ENCODE results near the gene SRF. TPM values are rescaled to one million over a fixed set of nuclear protein-coding genes. Genes with fewer than 3 reads are reported as not detected.

SRF gene
- total RNA-seq, 1 donor, result 43.6 TPM

DNA sequence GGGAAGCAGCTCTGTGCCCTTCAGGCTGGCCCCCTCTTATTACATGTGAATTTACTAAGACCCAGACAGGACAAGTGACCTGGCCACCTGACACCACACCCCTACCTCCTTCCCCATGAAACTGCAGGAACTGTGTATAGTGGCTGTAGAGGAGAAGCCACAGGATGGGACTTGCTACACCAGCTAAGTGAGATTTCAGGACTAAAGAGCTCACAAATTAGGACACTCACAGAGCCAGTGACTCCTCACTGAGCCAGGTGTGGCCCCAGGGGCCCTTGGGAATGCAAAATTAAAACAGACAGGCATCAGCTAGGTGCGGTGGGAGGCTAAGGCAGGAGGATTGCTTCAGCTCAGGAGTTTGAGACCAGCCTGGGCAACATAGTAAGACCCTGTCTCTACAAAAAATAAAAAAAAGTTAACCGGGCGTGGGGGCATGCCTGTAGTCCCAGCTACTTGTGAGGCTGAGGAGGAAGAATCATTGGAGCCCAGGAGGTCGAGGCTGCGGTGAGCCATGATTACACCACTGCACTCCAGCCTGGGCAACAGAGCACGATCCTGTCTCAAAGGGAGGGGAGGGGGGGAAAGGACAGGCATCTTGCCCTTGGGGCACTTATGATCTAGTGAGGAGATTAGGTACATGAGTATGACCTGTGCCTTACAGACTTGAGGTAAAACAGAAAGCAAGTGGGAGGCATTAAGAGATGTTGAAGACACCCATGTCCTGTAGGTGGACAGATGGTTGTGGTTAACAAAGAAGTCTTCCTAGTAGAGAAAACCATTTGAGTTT lies 23.2 kb upstream of the SRF start:
- no peak for DNase-seq (ENCODE audit: low read depth)
- no peak overlapping the region for H3K4me3 ChIP-seq (ENCODE audit: low read depth, low read length)
- TF ChIP-seq, protein P1, sequence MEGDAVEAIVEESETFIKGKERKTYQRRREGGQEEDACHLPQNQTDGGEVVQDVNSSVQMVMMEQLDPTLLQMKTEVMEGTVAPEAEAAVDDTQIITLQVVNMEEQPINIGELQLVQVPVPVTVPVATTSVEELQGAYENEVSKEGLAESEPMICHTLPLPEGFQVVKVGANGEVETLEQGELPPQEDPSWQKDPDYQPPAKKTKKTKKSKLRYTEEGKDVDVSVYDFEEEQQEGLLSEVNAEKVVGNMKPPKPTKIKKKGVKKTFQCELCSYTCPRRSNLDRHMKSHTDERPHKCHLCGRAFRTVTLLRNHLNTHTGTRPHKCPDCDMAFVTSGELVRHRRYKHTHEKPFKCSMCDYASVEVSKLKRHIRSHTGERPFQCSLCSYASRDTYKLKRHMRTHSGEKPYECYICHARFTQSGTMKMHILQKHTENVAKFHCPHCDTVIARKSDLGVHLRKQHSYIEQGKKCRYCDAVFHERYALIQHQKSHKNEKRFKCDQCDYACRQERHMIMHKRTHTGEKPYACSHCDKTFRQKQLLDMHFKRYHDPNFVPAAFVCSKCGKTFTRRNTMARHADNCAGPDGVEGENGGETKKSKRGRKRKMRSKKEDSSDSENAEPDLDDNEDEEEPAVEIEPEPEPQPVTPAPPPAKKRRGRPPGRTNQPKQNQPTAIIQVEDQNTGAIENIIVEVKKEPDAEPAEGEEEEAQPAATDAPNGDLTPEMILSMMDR (IDR thresholded peaks at IDR 0.05; ENCODE audit: insufficient read depth, low read depth, low read length), result no peak

DNA sequence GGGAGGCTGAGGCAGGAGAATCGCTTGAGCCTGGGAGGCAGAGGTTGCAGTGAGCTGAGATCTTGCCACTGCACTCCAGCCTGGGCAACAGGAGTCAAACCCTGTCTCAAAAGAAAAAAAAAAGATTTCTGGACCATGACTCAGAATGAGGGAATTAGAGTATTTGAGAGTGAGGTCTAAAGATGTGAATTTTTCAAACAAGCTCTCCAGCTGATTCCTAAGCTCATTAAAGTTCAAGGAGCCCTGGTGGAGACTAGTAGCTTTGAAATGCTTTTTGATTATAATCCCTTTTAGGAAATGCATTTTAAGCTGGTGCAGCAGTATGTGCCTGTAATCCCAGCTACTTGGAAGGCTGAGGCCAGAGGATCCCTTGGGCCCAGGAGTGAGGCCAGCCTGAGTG lies 21.8 kb upstream of the SRF start:
- DNase-seq (ENCODE audit: low read depth), result no peak

DNA sequence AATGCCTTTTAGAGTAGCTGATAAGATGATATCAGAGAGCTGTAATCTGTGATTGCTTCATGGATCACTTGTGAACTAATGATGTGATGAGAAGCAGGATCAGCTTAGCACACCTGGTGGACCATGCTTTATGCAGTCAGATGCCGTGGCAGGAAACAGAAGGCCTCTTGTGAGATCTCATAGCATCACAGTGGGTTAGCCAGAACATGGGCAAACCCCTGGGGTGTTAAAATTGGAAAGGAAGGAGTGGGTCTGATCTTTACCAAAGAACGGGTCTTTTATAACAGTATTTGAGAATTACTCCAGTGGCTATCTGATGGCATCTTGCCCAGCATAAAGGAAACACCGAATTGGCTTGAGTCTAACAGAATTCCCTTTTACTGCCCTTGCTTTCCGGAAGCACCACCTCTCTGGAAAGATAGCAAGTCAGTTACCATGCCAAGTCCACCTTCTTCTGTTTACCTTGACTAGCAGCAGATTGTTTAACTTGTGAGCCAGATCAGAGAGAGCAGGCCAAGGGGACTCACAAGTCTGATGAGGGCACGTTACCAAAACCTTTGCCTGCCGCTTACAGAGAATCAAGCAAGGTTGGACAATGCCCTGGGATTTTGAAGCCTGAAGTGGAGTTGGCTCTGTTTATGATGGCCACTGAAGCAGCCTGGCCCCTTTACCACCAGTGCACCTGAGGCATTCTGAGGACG lies 20.9 kb upstream of the SRF start:
- TF ChIP-seq, protein P1 (IDR thresholded peaks at IDR 0.05; ENCODE audit: insufficient read depth, low read depth, low read length), result no peak
- DNase-seq (ENCODE audit: low read depth), result no peak
- H3K4me3 ChIP-seq (ENCODE audit: low read depth, low read length), result no peak overlapping the region

More for the DNA sequence above, 21.8 kb upstream of the SRF start:
- no peak overlapping the region for H3K4me3 ChIP-seq (ENCODE audit: low read depth, low read length)
- TF ChIP-seq, protein P1 (IDR thresholded peaks at IDR 0.05; ENCODE audit: insufficient read depth, low read depth, low read length), result no peak

DNA sequence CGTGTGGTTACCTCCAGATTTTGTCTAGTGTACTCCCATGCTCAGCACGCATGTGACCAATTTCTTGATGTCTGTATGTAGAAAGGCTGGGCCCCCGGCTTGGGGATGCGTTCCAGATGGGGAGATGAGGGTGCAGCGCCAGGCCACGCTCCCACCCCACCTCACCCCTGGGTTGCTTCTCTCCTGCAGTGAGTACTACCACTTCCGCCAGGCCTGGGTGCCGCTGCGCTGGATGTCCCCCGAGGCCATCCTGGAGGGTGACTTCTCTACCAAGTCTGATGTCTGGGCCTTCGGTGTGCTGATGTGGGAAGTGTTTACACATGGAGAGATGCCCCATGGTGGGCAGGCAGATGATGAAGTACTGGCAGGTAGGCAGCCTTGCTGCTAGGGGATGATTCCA lies 11.5 kb upstream of the SRF start:
- TF ChIP-seq, protein P1 (IDR thresholded peaks at IDR 0.05; ENCODE audit: insufficient read depth, low read depth, low read length), result no peak
- no peak overlapping the region for H3K4me3 ChIP-seq (ENCODE audit: low read depth, low read length)
- no peak for DNase-seq (ENCODE audit: low read depth)

DNA sequence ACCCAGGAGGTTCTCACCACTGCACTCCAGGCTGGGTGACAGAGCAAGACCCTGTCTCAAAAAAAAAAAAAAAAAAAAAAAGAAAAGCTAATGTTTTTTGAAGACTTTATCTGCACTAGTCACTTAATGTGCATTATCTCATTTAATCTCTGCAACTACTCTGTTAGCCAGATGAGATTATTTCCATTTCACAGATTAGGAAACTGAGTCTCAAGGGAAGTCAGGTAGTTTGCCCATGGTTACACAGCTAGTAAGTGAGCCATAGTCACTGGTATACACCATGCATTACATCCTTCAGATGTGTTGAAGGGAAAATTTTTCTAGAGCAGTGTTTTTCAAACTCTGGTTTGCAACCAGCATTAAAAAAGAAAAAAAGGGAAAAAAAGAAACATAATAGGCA lies 7.2 kb upstream of the SRF start:
- TF ChIP-seq, protein P1 (IDR thresholded peaks at IDR 0.05; ENCODE audit: insufficient read depth, low read depth, low read length), result no peak
- no peak for DNase-seq (ENCODE audit: low read depth)
- H3K4me3 ChIP-seq (ENCODE audit: low read depth, low read length), result no peak overlapping the region

DNA sequence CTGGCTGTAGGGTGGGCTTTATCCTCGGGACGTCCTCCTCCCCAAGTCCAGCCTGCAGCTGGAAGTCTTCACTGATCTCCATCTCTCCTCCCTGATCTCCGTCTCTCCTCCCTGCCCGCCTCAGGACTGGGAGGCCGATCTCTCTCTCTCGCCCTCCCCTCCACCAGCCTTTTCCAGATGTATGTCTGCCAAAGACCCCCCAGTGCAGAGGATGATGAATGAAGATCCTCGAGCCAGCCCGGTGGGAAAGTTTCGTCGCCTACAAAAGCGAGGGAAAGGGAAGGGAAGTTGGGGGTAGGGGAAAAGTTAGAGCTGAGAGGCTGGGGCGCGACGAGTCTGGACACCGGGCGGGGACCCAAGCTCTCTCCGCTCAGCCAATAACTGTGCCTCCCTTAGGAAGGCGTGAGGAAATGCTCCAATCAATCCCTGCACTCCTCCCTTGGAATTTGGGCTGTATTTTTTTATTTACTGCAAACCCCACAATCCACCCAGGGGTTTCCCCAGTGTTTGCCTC lies 595 bp upstream of the SRF start:
- DNase-seq (ENCODE audit: low read depth), result no peak
- TF ChIP-seq, protein P1 (IDR thresholded peaks at IDR 0.05; ENCODE audit: insufficient read depth, low read depth, low read length), result no peak
- peak overlapping the region; percentile 77 for H3K4me3 ChIP-seq (ENCODE audit: low read depth, low read length)

All from fibroblast of villous mesenchyme (primary cell).